Measurements from ENCODE around the gene KIAA1549.

KIAA1549 gene

DNA sequence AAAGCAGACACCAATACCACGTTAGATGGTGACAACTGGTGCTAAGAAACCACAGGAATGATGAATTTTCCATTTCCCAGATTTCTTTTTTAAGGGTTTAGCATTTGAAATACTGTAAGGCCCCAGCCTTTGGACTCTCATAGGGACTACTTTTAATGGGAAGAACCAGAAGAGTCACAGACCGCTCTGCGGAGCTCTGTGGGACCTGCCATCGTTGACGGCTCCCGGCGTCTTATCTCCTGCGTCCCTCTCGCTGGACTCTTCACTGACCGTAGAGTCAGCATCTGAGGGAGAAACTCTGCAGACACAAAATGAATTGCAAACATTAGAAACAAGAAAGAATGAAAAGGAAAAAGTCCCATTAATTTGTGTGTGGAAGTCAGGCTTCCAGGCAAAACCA is 101.8 kb downstream of the KIAA1549 start:
- DNase-seq: no peak

DNA sequence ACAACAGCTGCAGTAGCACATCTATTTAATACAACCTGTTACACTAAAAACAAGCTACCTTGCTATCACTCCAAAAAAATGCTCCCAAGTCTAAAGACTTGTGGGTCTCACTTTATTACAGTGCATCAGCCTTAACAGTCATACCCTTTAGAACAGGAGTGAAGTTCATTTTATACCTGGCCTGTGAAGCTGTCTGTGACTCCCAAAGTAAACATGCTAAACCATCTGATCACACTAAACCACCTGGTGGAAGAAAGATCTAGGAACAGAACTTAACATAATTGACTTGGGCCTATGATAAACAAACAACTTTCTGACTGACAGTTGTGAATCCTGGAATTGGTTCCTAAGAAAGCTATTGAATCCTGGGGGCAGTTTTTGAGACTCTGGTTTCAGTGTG is 102.3 kb downstream of the KIAA1549 start:
- DNase-seq: no peak

GRCh38 chr7:138878051-138878450 is 103.1 kb downstream of the KIAA1549 start:
- no peak for DNase-seq

- no peak for DNase-seq
Measured at GRCh38 chr7:138876326-138876725, 104.9 kb downstream of the KIAA1549 start.

DNA sequence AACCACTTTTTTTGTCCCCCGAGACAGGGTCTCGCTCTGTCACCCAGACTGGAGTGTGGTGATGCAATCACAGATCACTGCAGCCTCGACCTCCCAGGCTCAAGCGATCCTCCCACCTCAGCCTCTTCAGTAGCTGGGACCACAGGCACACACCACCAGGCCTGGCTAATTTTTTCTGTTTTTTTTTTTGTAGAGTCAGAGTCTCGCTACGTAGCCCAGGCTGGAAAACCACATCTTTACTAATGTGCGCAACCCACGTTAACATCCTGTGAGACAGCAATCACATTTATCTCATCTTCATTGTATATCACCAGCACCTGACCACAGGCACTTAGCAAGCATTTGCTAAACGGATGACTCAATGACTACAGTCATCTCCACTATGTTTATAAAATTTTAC is 105.4 kb downstream of the KIAA1549 start:
- no peak for DNase-seq

- no peak for DNase-seq
Measured at GRCh38 chr7:138873220-138873892, 107.8 kb downstream of the KIAA1549 start.

DNA sequence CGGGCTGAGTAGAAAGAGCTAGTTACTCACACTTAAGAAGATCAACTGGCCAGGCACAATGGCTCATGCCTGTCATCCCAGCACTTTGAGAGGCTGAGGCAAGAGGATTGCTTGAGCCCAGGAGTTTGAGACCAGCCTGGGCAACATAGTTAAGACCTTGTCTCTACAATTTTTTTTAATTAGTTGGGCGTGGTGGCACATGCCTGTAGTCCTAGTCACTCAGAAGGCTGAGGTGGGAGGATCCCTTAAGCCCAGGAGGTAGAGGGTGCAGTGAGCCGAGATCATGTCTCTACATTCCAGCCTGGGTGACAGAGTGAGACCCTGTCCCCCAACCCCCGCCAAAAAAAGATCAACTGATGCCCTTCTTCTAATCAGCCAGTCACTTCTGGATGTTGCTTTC is 108.6 kb downstream of the KIAA1549 start:
- no peak for DNase-seq

DNA sequence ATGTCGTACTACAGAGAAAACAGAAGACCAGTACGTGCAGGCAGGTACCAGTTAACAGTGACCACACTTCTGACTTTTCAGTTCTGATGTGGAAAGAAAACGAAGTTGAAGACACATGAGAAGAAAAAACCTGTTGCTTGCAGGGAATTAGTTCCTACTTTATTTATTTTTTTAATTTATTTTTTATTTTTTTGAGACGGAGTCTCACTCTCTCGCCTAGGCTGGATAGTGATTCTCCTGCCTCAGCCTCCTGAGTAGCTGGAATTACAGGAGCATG is 109.4 kb downstream of the KIAA1549 start:
- no peak for DNase-seq

DNA sequence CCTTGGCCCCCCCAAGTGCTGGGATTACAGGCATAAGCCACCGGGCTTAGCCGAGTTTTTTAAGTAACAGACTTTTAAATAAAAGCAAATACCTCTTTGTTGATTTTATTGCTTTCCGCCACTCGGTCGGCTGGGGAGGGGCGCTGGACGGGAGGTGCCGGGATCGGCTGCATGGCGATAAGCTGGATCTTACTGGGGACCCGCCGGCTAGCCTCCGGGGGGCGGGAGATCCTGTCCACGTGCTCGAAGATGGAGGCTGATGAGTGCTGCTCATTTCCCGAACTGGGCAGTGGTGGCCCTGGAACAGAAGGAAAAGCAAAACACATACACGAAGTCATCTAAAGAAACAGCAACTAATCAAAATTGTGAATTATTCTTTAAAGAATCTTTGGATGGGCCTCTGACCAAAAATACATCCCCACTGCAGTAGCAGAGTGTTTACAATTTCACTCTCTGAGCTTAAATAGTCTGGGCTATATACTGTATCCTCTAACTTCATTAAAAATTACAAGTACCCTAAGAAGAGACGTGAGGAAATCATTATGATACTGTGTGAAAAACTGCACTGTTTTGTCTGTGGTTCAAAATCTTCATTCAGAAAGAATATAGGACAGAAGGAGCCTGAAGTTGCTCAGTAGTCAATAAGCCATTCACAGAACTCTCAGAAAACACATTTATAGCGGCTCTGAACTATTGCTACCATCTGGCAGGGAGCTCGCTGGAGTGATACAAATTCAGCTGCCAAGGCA is 110.0 kb downstream of the KIAA1549 start:
- no peak for DNase-seq

GRCh38 chr7:138869353-138869752 is 111.8 kb downstream of the KIAA1549 start:
- DNase-seq: no peak

DNA sequence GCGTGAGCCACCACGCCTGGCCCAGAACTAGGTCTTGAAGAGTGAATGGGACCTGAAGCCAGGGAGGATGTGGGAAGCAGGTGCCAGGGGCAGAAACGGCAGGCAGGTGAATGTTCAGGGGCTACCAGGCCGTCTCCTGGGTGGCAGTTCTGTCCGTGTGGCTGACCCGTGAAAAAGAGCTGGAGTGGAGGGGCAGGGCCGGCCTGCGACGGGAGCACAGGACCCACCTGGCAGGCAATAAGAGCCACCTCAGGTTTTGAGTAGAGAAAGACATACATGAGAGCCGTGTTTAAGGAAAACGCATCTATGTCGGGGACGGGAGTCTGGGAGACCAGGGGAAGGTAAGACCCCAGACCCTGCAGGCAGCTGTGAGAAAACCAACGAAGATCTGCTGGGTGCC is 112.5 kb downstream of the KIAA1549 start:
- DNase-seq: no peak

DNA sequence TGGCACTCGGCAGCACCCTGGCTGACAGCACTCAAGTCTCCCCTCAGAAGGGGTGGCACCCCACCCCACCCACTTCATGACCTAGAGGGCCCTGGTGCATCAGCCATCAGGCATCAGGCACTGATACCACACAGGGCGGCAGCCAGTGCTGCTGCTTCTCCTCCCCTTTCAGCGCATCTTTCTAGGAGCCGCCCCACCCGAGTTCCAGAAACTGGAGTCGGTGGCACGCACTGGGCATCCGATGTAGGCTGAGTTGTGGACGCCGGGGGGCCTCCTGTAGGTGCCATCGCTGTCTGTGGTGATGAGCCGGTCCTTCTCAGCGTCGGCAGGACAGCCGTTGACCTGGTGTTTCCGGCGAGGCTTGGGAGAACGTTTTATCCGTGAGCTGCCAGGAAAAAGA is 113.4 kb downstream of the KIAA1549 start:
- no peak for DNase-seq

DNA sequence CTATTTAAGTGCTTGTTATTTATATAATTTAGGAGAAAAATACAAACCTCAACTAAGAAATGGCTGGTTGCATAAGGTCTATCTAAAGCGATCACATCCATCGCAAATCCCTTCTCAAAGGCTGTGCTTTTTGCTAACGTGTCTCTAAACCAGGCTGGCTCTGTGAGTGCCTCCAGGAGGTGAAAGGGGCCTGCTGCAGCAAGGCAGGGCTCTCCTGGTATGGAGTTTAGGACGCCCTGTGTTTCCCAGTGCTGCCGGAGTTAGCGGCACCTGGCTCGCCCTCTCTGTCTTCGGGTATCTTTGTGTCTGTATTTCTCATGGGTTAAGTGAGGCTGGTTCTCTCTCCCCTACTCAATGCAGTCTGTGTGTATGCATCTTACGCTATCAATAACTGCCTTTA is 114.8 kb downstream of the KIAA1549 start:
- DNase-seq: no peak

DNA sequence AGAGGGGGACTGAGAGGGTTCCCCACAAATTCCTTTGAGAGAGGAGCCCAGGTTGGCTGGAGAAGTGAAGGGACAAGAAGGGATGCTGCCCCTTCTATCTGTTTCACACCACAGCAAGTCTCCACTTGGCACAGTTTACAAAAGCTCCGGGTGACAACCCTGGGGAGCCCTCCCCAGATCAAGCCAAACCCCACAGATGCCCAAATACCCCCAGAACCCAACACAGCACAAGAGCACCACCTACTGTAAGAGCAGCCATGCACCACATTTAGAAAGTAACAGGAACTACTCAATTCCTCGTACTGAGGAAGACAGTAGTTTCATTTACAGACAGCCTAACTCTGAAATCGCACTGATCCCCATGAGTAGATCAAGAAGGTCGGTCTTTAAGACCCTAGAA is 115.3 kb downstream of the KIAA1549 start:
- DNase-seq: no peak

- DNase-seq: no peak
Measured at GRCh38 chr7:138864667-138865066, 116.5 kb downstream of the KIAA1549 start.

- no peak for DNase-seq
Measured at GRCh38 chr7:138863931-138864330, 117.3 kb downstream of the KIAA1549 start.

- DNase-seq: no peak
Measured at GRCh38 chr7:138861051-138861450, 120.1 kb downstream of the KIAA1549 start.

DNA sequence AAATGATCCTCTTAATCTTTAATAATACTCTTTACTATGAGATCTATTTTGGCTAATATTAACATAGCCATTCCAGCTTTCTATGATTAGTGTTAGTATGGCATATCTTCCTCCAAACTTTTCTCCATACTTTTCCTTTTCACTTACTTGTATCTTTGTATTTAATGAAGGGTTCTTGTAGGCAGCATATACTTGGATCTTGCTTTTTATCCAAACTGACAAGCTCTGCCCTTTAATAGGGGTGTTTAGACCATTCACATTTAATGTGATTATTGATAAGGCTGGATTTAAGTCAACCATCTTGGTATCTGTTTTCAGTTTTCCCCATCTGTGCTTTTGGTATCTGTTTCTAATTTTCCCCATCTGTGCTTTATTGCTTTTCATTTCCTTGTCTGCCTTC is 123.5 kb downstream of the KIAA1549 start:
- no peak for DNase-seq

DNA sequence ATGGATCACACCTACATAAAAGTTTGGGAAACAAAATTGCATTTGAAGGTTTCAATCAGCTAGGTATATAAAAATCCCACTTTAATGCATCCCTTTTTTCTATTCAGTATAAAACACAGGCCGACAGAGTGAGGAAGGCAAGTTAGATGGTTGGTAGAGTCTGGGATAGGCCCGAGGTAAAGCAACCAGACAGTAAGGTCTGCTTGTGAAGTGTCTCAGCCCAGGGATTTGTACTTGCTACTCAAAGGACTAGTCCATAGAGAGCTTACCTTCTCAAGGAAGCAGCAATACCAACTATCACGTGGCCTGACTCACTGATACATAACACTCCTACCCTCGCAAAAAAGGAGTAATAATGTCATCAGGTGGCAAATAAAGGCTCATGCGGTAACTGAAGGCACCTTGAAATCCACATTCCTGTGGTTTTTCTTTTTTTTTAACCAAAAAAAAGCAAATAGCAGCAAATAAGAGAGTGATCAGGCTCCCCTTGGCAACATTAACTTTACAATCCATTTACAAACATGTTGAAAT is 127.0 kb downstream of the KIAA1549 start:
- no peak for DNase-seq

GRCh38 chr7:138853448-138853847 is 127.7 kb downstream of the KIAA1549 start:
- no peak for DNase-seq

- no peak for DNase-seq
Measured at GRCh38 chr7:138852469-138852868, 128.7 kb downstream of the KIAA1549 start.

DNA sequence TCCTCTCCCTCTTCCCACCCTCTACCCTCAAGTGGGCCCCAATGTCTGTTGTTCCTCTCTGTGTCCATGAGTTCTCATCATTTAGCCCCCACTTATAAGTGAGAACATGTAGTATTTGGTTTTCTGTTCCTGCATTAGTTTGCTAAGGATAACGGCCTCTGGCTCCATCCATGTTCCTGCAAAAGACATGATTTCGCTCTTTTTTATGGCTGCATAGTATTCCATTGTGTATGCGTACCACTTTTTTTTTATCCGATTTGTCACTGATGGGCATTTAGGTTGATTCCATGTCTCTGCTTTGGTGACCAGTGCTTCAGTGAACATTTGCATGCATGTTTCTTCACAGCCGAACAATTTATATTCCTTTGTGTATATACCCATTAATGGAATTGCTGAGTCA is 131.5 kb downstream of the KIAA1549 start:
- DNase-seq: no peak

DNA sequence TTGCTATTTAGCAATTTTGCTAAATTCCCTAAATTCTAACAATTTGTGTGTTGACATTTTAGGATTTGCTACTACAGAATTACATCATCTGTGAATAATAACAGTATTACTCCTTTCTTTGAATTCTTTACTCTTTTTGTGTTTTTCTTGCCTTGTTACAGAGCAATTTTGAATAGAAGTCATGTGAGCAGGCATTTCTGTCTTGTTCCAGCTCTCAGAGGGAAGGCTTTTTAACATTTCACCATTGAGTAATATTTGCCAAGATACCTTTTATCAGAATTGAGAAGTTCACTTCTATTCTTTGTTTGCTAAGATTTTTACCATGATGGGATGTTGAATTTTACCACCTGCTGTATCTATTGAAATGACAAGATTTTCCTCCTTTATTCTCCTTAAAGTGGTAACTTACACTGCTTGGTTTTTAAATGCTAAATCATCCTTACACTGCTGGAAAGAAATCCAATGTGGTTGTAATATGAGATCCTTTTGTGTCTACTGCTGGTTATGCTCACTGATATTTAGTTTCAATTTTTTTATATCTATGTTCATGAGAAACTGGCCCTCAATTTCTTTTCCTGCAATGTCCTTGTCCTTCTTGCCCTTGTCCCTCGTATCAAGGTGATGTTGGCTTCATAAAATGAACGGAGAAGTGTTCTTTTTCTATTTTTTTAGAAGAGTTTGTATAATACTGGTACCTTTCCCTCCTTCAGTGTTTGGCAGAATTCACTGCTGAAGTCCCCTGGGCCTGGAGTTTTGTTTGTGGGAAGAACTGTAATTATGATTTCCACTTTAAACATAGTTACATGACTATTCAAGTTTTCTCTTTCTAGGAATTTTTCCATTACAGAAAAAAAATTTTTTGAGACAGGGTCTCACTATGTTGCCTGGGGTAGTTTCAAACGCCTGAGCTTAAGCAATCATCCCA is 132.9 kb downstream of the KIAA1549 start:
- DNase-seq: no peak

- DNase-seq: no peak
Measured at GRCh38 chr7:138845711-138846110, 135.5 kb downstream of the KIAA1549 start.

Data from hippocampal formation (tissue), 2 donors.